ENCODE measurements around the gene ARHGAP25.

GRCh38 chr2:68747413-68747812 lies 12.8 kb downstream of the ARHGAP25 start:
- TF ChIP-seq CTCF (conservative IDR thresholded peaks at IDR 0.05) (no peak), EZH2 (IDR thresholded peaks at IDR 0.05; ENCODE audit: low read depth) (no peak)

Data from PC-9 (cell line).